Measurements from ENCODE around the gene VASP. TPM values are rescaled to one million over a fixed set of nuclear protein-coding genes. Genes with fewer than 3 reads are reported as not detected.

VASP gene
- total RNA-seq, 1 experiment from 2014 or later: 144 TPM

DNA sequence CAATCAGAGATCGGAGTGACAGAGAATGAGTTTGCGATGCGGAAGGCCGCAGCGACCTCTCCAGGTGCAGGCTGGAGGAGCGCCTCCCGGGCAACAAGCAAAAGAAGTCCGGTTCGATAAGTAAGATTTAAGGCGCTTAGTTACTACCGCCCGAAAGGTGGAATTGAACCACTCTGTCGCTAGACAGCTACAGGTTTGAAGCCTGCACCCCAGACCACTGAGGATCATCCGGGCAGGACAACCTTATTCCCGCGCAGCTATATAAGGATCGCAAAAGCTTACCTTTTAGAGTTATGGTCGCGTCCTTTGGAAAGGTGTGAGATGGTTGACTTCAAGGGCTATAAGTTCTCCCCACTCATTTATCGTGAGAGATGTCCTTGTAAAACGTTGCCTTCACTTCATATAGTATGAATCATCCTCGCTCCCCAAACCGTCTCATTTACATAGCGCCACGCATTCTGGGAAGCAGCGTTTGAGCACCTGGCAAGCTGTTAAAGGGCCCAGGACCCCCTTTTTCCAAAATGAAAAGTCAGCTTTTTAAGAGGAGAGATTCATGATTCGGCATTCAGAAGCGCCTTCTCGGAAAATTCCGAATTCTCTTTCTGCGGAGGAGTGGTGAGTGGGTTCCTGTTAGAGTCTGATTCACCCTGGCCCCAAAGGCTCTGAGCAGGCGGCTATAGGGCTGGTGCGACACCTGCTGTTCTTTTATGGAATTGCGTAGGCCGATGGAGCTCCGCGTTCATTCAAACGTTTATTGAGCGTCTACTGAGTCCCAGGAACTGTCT lies 28.6 kb upstream of the VASP start:
- Mint-ChIP-seq H3K4me1 (peaks cover 23% of the 10 kb centered on the region), H3K27me3 (ENCODE audit: low read depth) (peaks cover 47% of the 10 kb centered on the region), H3K4me3 (peak overlapping the region; percentile 69), H3K27ac (peak overlapping the region; percentile 99), H3K36me3 (no peaks in the 10 kb centered on the region), H3K9me3 (no peaks in the 10 kb centered on the region)
- DNase-seq (ENCODE audit: low spot score): peak; percentile 90
- POLR2A ChIA-PET: interaction anchor here (0.8 to 3.0 kb wide), 5 partner anchors 10 to 54 kb away, joined by 3 to 28 read pairs (median 12); partner anchors contain the start of gene FOSB
- TF ChIP-seq GTF2I (CRISPR knock-in tag; conservative IDR thresholded peaks at IDR 0.05) (peak; percentile 67; the same call in 1 of the 2 replicates), JAZF1 (CRISPR knock-in tag; IDR thresholded peaks at IDR 0.05) (no peak), CREM (CRISPR knock-in tag; IDR thresholded peaks at IDR 0.05) (0 out of 2 replicates have a peak, but pooled peaks have one; percentile 24), HMGA2 (CRISPR knock-in tag; IDR thresholded peaks at IDR 0.05) (no peak), ZNF219 (CRISPR knock-in tag; IDR thresholded peaks at IDR 0.05; ENCODE audit: borderline replicate concordance) (no peak), ETV6 (CRISPR knock-in tag; IDR thresholded peaks at IDR 0.05) (peak; percentile 82), SP1 (CRISPR knock-in tag; conservative IDR thresholded peaks at IDR 0.05) (peak; percentile 12; the same call in 1 of the 2 replicates)
- TF ChIP-seq, protein P1, sequence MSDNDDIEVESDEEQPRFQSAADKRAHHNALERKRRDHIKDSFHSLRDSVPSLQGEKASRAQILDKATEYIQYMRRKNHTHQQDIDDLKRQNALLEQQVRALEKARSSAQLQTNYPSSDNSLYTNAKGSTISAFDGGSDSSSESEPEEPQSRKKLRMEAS (CRISPR knock-in tag; IDR thresholded peaks at IDR 0.05): peak; percentile 33; the same call in 1 of the 2 replicates
- TF ChIP-seq, protein P2, sequence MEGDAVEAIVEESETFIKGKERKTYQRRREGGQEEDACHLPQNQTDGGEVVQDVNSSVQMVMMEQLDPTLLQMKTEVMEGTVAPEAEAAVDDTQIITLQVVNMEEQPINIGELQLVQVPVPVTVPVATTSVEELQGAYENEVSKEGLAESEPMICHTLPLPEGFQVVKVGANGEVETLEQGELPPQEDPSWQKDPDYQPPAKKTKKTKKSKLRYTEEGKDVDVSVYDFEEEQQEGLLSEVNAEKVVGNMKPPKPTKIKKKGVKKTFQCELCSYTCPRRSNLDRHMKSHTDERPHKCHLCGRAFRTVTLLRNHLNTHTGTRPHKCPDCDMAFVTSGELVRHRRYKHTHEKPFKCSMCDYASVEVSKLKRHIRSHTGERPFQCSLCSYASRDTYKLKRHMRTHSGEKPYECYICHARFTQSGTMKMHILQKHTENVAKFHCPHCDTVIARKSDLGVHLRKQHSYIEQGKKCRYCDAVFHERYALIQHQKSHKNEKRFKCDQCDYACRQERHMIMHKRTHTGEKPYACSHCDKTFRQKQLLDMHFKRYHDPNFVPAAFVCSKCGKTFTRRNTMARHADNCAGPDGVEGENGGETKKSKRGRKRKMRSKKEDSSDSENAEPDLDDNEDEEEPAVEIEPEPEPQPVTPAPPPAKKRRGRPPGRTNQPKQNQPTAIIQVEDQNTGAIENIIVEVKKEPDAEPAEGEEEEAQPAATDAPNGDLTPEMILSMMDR (IDR thresholded peaks at IDR 0.05): peak; percentile 90
- TF ChIP-seq, protein P3, sequence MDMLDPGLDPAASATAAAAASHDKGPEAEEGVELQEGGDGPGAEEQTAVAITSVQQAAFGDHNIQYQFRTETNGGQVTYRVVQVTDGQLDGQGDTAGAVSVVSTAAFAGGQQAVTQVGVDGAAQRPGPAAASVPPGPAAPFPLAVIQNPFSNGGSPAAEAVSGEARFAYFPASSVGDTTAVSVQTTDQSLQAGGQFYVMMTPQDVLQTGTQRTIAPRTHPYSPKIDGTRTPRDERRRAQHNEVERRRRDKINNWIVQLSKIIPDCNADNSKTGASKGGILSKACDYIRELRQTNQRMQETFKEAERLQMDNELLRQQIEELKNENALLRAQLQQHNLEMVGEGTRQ (CRISPR knock-in tag; IDR thresholded peaks at IDR 0.05): no peak
- TF ChIP-seq, protein P4, sequence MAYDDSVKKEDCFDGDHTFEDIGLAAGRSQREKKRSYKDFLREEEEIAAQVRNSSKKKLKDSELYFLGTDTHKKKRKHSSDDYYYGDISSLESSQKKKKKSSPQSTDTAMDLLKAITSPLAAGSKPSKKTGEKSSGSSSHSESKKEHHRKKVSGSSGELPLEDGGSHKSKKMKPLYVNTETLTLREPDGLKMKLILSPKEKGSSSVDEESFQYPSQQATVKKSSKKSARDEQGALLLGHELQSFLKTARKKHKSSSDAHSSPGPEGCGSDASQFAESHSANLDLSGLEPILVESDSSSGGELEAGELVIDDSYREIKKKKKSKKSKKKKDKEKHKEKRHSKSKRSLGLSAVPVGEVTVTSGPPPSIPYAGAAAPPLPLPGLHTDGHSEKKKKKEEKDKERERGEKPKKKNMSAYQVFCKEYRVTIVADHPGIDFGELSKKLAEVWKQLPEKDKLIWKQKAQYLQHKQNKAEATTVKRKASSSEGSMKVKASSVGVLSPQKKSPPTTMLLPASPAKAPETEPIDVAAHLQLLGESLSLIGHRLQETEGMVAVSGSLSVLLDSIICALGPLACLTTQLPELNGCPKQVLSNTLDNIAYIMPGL (CRISPR knock-in tag; IDR thresholded peaks at IDR 0.05): peak; percentile 48; the same call in 1 of the 2 replicates
- TF ChIP-seq, protein P5, sequence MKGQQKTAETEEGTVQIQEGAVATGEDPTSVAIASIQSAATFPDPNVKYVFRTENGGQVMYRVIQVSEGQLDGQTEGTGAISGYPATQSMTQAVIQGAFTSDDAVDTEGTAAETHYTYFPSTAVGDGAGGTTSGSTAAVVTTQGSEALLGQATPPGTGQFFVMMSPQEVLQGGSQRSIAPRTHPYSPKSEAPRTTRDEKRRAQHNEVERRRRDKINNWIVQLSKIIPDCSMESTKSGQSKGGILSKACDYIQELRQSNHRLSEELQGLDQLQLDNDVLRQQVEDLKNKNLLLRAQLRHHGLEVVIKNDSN (CRISPR knock-in tag; IDR thresholded peaks at IDR 0.05): peak; percentile 25; the same call in 1 of the 2 replicates
- TF ChIP-seq, protein P6, sequence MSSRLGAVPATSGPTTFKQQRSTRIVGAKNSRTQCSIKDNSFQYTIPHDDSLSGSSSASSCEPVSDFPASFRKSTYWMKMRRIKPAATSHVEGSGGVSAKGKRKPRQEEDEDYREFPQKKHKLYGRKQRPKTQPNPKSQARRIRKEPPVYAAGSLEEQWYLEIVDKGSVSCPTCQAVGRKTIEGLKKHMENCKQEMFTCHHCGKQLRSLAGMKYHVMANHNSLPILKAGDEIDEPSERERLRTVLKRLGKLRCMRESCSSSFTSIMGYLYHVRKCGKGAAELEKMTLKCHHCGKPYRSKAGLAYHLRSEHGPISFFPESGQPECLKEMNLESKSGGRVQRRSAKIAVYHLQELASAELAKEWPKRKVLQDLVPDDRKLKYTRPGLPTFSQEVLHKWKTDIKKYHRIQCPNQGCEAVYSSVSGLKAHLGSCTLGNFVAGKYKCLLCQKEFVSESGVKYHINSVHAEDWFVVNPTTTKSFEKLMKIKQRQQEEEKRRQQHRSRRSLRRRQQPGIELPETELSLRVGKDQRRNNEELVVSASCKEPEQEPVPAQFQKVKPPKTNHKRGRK (CRISPR knock-in tag; IDR thresholded peaks at IDR 0.05; ENCODE audit: borderline replicate concordance): no peak
- ATAC-seq: peak; percentile 94
- CTCF ChIA-PET: interaction anchor here (0.5 to 7.1 kb wide), 57 partner anchors 11 to 598 kb away, joined by 3 to 325 read pairs (median 5); partner anchors contain the start of genes BLOC1S3, EML2, ERCC1 and ERCC2

DNA sequence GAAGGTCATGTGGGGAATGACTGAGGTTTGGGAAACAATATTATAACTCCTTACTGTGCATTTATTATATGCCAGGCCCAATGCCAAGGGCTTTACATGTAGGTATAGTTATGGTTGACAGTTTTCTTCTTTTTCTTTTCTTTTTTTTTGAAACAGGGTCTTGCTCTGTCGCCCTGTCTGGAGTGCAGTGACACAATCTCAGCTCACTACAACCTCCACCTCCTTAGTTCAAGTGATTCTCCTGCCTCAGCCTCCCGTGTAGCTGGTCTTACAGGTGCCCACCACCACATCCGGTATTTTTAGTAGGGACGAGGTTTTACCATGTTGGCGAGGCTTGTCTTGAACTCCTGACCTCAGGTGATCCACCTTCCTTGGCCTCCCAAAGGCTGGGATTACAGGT lies 24.2 kb upstream of the VASP start:
- no peak for ATAC-seq
- DNase-seq (ENCODE audit: low spot score): no peak
- Mint-ChIP-seq H3K27me3 (ENCODE audit: low read depth) (peaks cover 9% of the 10 kb centered on the region), H3K27ac (no peak overlapping the region), H3K4me3 (no peak overlapping the region), H3K4me1 (peaks cover 11% of the 10 kb centered on the region), H3K36me3 (no peaks in the 10 kb centered on the region), H3K9me3 (no peaks in the 10 kb centered on the region)
- TF ChIP-seq ZNF121 (CRISPR knock-in tag; IDR thresholded peaks at IDR 0.05) (peak; percentile 45; the same call in 1 of the 2 replicates), FOXJ3 (CRISPR knock-in tag; IDR thresholded peaks at IDR 0.05; ENCODE audit: borderline replicate concordance) (no peak)
- ChIA-PET CTCF (interaction anchor here (0.7 to 7.1 kb wide), 2 partner anchors 35 to 43 kb away, joined by 3 to 325 read pairs; no protein-coding TSS in a partner anchor), POLR2A (no interaction called here)

Measured in WTC11 (cell line).